ENCODE measurements around the gene BABAM2. TPM values are rescaled to one million over a fixed set of nuclear protein-coding genes. Genes with fewer than 3 reads are reported as not detected.
A peak's percentile ranks its signal among the peaks of the same experiment; 100 is the strongest.

The BABAM2 gene
- polyA plus RNA-seq, 4 donors: 43.6 to 58.2 (median 51.3) TPM

GRCh38 chr2:28291811-28292440, 401.4 kb downstream of the BABAM2 start:
- DNase-seq (ENCODE audit: low read depth in 4 of 4, low spot score in 2 of 4): no peak

- DNase-seq (ENCODE audit: low read depth in 4 of 4, low spot score in 2 of 4): no peak
These were observed 402.0 kb downstream of the BABAM2 start for GRCh38 chr2:28292491-28292890.

GRCh38 chr2:28293416-28293815, 402.9 kb downstream of the BABAM2 start:
- DNase-seq (ENCODE audit: low read depth in 4 of 4, low spot score in 2 of 4): no peak

GRCh38 chr2:28294451-28294850, 403.9 kb downstream of the BABAM2 start:
- no peak for DNase-seq (ENCODE audit: low read depth in 4 of 4, low spot score in 2 of 4)

- no peak for DNase-seq (ENCODE audit: low read depth in 4 of 4, low spot score in 2 of 4)
These were observed 405.7 kb downstream of the BABAM2 start for GRCh38 chr2:28296243-28296642.

- DNase-seq (ENCODE audit: low read depth in 4 of 4, low spot score in 2 of 4): no peak
These were observed 406.4 kb downstream of the BABAM2 start for GRCh38 chr2:28296904-28297303.

- no peak for DNase-seq (ENCODE audit: low read depth in 4 of 4, low spot score in 2 of 4)
These were observed 407.0 kb downstream of the BABAM2 start for GRCh38 chr2:28297531-28297930.

GRCh38 chr2:28298406-28298805, 407.9 kb downstream of the BABAM2 start:
- no peak for DNase-seq (ENCODE audit: low read depth in 4 of 4, low spot score in 2 of 4)

- DNase-seq (ENCODE audit: low read depth in 4 of 4, low spot score in 2 of 4): peak in 3 of 4 donors; percentile 35 to 50 (median 47)
These were observed 410.2 kb downstream of the BABAM2 start for GRCh38 chr2:28300485-28301341.

- DNase-seq (ENCODE audit: low read depth in 4 of 4, low spot score in 2 of 4): no peak
These were observed 414.7 kb downstream of the BABAM2 start for GRCh38 chr2:28305202-28305601.

- no peak for DNase-seq (ENCODE audit: low read depth in 4 of 4, low spot score in 2 of 4)
These were observed 419.6 kb downstream of the BABAM2 start for GRCh38 chr2:28310107-28310506.

- no peak for DNase-seq (ENCODE audit: low read depth in 4 of 4, low spot score in 2 of 4)
These were observed 421.2 kb downstream of the BABAM2 start for GRCh38 chr2:28311660-28312249.

GRCh38 chr2:28312307-28313219, 422.0 kb downstream of the BABAM2 start:
- DNase-seq (ENCODE audit: low read depth in 4 of 4, low spot score in 2 of 4): no peak

- DNase-seq (ENCODE audit: low read depth in 4 of 4, low spot score in 2 of 4): no peak
These were observed 422.8 kb downstream of the BABAM2 start for GRCh38 chr2:28313220-28313784.

GRCh38 chr2:28314968-28315367, 424.4 kb downstream of the BABAM2 start:
- no peak for DNase-seq (ENCODE audit: low read depth in 4 of 4, low spot score in 2 of 4)

- no peak for DNase-seq (ENCODE audit: low read depth in 4 of 4, low spot score in 2 of 4)
These were observed 426.2 kb downstream of the BABAM2 start for GRCh38 chr2:28316546-28317335.

GRCh38 chr2:28317390-28317789, 426.9 kb downstream of the BABAM2 start:
- no peak for DNase-seq (ENCODE audit: low read depth in 4 of 4, low spot score in 2 of 4)

- no peak for DNase-seq (ENCODE audit: low read depth in 4 of 4, low spot score in 2 of 4)
These were observed 427.5 kb downstream of the BABAM2 start for GRCh38 chr2:28318023-28318422.

GRCh38 chr2:28318462-28319117, 428.1 kb downstream of the BABAM2 start:
- DNase-seq (ENCODE audit: low read depth in 4 of 4, low spot score in 2 of 4): no peak

Data from left renal cortex interstitium (tissue), 4 donors.